Fibroblast of villous mesenchyme (primary cell): ENCODE results near the gene ZNF746. TPM values are rescaled to one million over a fixed set of nuclear protein-coding genes. Genes with fewer than 3 reads are reported as not detected.

Experiments used
- DNase-seq: peaks from one replicate; pipeline ENCODE4 v3.0.0-alpha.2; 2010; ENCODE audit warnings: low read depth
- H3K4me3 ChIP-seq: 2 replicates; pipeline ENCODE4 v1.5.1; 2011; ENCODE audit warnings: low read depth, mild to moderate bottlenecking, low read length
- total RNA-seq: library from RNA; depleted of rRNA; stranded (reverse); fragments of >200 nt; gene quantifications from 2 replicates; pipeline ENCODE4 v1.2.3, GENCODE V29; 2012
- TF ChIP-seq, protein P1 (sequence below): IDR thresholded peaks from 2 replicates; pipeline ENCODE4 v1.5.1; 2012; ENCODE audit warnings: low read depth, mild to moderate bottlenecking, low read length; ENCODE audit not compliant: insufficient read depth

Gene ZNF746
- total RNA-seq, 1 donor: 24.2 TPM

GRCh38 chr7:149493366-149493765 lies 4.2 kb downstream of the ZNF746 start:
- TF ChIP-seq, protein P1, sequence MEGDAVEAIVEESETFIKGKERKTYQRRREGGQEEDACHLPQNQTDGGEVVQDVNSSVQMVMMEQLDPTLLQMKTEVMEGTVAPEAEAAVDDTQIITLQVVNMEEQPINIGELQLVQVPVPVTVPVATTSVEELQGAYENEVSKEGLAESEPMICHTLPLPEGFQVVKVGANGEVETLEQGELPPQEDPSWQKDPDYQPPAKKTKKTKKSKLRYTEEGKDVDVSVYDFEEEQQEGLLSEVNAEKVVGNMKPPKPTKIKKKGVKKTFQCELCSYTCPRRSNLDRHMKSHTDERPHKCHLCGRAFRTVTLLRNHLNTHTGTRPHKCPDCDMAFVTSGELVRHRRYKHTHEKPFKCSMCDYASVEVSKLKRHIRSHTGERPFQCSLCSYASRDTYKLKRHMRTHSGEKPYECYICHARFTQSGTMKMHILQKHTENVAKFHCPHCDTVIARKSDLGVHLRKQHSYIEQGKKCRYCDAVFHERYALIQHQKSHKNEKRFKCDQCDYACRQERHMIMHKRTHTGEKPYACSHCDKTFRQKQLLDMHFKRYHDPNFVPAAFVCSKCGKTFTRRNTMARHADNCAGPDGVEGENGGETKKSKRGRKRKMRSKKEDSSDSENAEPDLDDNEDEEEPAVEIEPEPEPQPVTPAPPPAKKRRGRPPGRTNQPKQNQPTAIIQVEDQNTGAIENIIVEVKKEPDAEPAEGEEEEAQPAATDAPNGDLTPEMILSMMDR: no peak
- H3K4me3 ChIP-seq: no peak overlapping the region
- no peak for DNase-seq

GRCh38 chr7:149490083-149490760 lies 7.4 kb downstream of the ZNF746 start:
- TF ChIP-seq, protein P1: no peak
- no peak for DNase-seq
- no peak overlapping the region for H3K4me3 ChIP-seq

DNA sequence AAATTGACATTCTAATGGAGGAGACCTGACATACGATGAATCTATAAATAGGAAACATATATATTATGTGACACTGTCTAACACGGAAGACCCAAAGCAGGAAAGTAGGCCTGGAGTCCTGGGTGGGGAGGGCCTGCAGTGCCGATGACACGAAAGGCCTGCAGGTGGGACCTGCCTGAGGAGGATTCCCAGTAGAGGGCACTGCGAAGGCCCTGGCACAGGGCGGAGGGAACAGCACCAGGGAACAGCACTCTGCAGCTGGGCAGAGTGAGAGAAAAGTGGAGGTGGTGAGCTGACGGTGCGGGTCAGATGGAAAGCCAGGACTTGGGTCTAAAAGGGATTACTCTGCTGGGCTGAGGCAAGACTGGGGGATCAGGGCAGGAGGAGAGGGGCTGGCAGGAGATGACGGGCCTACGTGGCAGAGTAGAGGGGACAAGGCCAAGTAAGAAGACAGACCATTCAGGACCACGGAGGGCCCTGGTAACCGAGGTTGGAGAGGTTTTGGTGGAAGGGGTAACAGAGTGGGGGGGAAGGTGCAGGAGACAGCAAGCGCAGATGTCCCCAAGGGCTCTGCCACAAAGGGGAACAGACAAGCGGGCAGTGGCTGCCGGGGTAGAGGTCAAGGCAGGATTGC lies 8.1 kb downstream of the ZNF746 start:
- no peak overlapping the region for H3K4me3 ChIP-seq
- TF ChIP-seq, protein P1: no peak
- DNase-seq: no peak

DNA sequence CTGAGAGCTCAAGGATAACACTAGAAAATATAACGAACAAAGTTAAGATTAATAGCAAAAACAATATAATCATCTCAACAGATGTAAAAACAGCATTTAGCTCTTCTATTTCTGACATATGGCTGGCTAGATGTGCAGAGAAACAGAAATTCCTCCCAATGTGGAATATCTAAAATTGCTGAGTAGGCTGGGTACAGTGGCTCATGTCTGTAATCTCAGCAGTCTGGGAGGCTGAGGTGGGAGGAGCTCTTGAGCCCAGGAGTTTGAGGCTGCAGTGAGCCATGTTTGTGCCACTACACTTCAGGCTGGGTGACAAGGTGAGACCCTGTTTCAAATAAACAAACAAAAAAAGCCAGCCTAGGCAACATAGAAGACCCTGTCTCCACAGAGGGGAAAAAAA lies 18.0 kb downstream of the ZNF746 start:
- no peak for DNase-seq
- H3K4me3 ChIP-seq: no peak overlapping the region
- TF ChIP-seq, protein P1: no peak

GRCh38 chr7:149478754-149479153 lies 18.9 kb downstream of the ZNF746 start:
- DNase-seq: no peak
- TF ChIP-seq, protein P1: no peak
- no peak overlapping the region for H3K4me3 ChIP-seq

GRCh38 chr7:149477494-149478443 lies 19.8 kb downstream of the ZNF746 start:
- DNase-seq: no peak
- TF ChIP-seq, protein P1: no peak
- H3K4me3 ChIP-seq: no peak overlapping the region
